GM12878 (cell line): ENCODE data around the gene C8G. TPM values are rescaled to one million over a fixed set of nuclear protein-coding genes. Genes with fewer than 3 reads are reported as not detected.

Experiments used
- ATAC-seq: fragments of 200-7000 bp; cut with Tn5 transposase; 3 replicates; pipeline ENCODE4 v1.9.1; 2020; ENCODE audit warnings: mild to moderate bottlenecking, moderate library complexity
- BruUV-seq: library from RNA; stranded (reverse); fragments of 400-500 nt; replicated peaks from 2 replicates; lab custom pipeline; 2021; lab: Mats Ljungman, UMichigan
- CTCF ChIA-PET: fragments of 300-600 bp; sonication (Branson Sonifier 250); formaldehyde crosslinking; extraction: SDS; loops from one replicate; lab custom pipeline; 2021; ENCODE audit warnings: inconsistent platforms; lab: Yijun Ruan, JAX
- POLR2A ChIA-PET: fragments of 350-600 bp; formaldehyde crosslinking; extraction: SDS; loops from one replicate; lab custom pipeline; 2021; ENCODE audit warnings: inconsistent platforms; lab: Charles Lee
- RAD21 ChIA-PET: fragments of 300-600 bp; sonication (Branson Sonifier 250); formaldehyde crosslinking; loops from one replicate; lab custom pipeline; 2023; ENCODE audit warnings: antibody characterized with exemption; ENCODE audit not compliant: unreplicated experiment; lab: Charles Lee
- SMC1A ChIA-PET: fragments of 300-600 bp; sonication (Branson Sonifier 250); formaldehyde crosslinking; loops from one replicate; lab custom pipeline; 2023; ENCODE audit not compliant: unreplicated experiment, uncharacterized antibody; lab: Charles Lee
- DNase-seq: peaks from one replicate; pipeline ENCODE4 v3.0.0-alpha.2; 2011; ENCODE audit warnings: low read depth, low spot score
- FAIRE-seq: peaks from 3 replicates; lab custom pipeline; 2011; peaks lifted over from hg19 to GRCh38; lab: Jason Lieb, UNC
- H2AFZ ChIP-seq: 2 replicates; pipeline ENCODE4 v1.6.0; 2011; ENCODE audit warnings: low read depth, low read length, control low read depth; ENCODE audit not compliant: control insufficient read depth
- H3K27ac ChIP-seq: 2 replicates; pipeline ENCODE4 v1.5.1; 2011; ENCODE audit warnings: control low read depth; ENCODE audit not compliant: control insufficient read depth, insufficient read depth
- H3K27me3 ChIP-seq, 2 experiments: replicated peaks in 1 of 2; 2 replicates each; pipeline versions ENCODE4 v1.6.0 to v1.6.1; 2011; ENCODE audit warnings: low read length in 1 of 2; ENCODE audit not compliant: control insufficient read depth in 2 of 2, insufficient read depth in 2 of 2
- H3K36me3 ChIP-seq, 2 experiments: 2 replicates each; pipeline ENCODE4 v1.5.1; 2011; ENCODE audit warnings: low read length in 1 of 2; ENCODE audit not compliant: control insufficient read depth in 2 of 2, insufficient read depth in 2 of 2
- H3K4me1 ChIP-seq: 2 replicates; pipeline ENCODE4 v1.6.1; 2011; ENCODE audit warnings: mild to moderate bottlenecking, low read length, moderate library complexity, mixed read lengths; ENCODE audit not compliant: control insufficient read depth, insufficient read depth
- H3K4me2 ChIP-seq: 2 replicates; pipeline ENCODE4 v1.6.0; 2011; ENCODE audit warnings: control low read depth; ENCODE audit not compliant: control insufficient read depth, insufficient read depth
- H3K4me3 ChIP-seq: fragments of 200-600 bp; sonication (generic); 2 replicates; pipeline ENCODE4 v1.5.1; 2016
- H3K79me2 ChIP-seq: 2 replicates; pipeline ENCODE4 v1.6.0; 2011; ENCODE audit warnings: low read length; ENCODE audit not compliant: control insufficient read depth, insufficient read depth
- H3K9ac ChIP-seq: 2 replicates; pipeline ENCODE4 v1.8.0; 2011; ENCODE audit warnings: low read length, control low read depth, mixed read lengths; ENCODE audit not compliant: control insufficient read depth, insufficient read depth
- H3K9me3 ChIP-seq: replicated peaks from 3 replicates; pipeline ENCODE4 v1.5.1; 2011; ENCODE audit warnings: mild to moderate bottlenecking, low read length; ENCODE audit not compliant: control insufficient read depth, insufficient read depth
- H4K20me1 ChIP-seq: 2 replicates; pipeline ENCODE4 v1.6.0; 2011; ENCODE audit not compliant: control insufficient read depth, insufficient read depth
- CBX3 ChIP-seq: fragments of 200-600 bp; sonication (generic); IDR thresholded peaks from 2 replicates; pipeline ENCODE4 v1.6.1; 2016; ENCODE audit warnings: low read depth, borderline replicate concordance
- E2F8 ChIP-seq: fragments of 450-650 bp; IDR thresholded peaks from 2 replicates; pipeline ENCODE4 v1.6.1; 2018; ENCODE audit warnings: mild to moderate bottlenecking, low read depth, moderate library complexity; ENCODE audit not compliant: partially characterized antibody
- IRF4 ChIP-seq: IDR thresholded peaks from 2 replicates; pipeline ENCODE4 v1.6.1; 2011; ENCODE audit warnings: low read depth, low read length
- LARP7 ChIP-seq: fragments of 450-650 bp; IDR thresholded peaks from 2 replicates; pipeline ENCODE4 v1.6.1; 2017; ENCODE audit warnings: mild to moderate bottlenecking
- MYB ChIP-seq: fragments of 150-350 bp; IDR thresholded peaks from 2 replicates; pipeline ENCODE4 v1.6.1; 2014; ENCODE audit warnings: mild to moderate bottlenecking, low read depth, low read length, borderline replicate concordance
- WRNIP1 ChIP-seq: IDR thresholded peaks from 2 replicates; pipeline ENCODE4 v1.6.1; 2011; ENCODE audit warnings: low read depth, low read length, improper control_type of control experiment, borderline replicate concordance
- WGBS: methylation state at CpG from one replicate; pipeline ENCODE4 v1.1.6; 2016; ENCODE audit warnings: low lambda C conversion rate; ENCODE audit not compliant: insufficient replicate concordance, insufficient coverage; ENCODE audit errors: missing lambda C conversion rate; 5-methylcytosine and 5-hydroxymethylcytosine counted together
- in situ Hi-C: fragments of 300-500 bp; cut with MboI; formaldehyde crosslinking; loops from 9 replicates; pipeline ENCODE4 v1.14.3; 2018; ENCODE audit warnings: mixed read lengths
- intact Hi-C: fragments of 100-400 bp; cut with micrococcal nuclease; formaldehyde crosslinking; loops from one replicate; pipeline ENCODE4 v1.14.2; 2022; ENCODE audit not compliant: unreplicated experiment
- polyA plus RNA-seq, 11 experiments: library from polyadenylated mRNA; depleted of rRNA in 4 of 11; unstranded in 6 of 11; stranded (reverse) in 5 of 11; fragments of >200 nt; fragmentation: Nextera tagmentation in 4 of 11; fragmentation: Illumina TruSeq in 1 of 11; extraction: Ambion mirVana in 4 of 11; extraction: Trizol in 1 of 11; gene quantifications; 1 replicate in 1 of 11; 2 replicates in 10 of 11; pipeline versions ENCODE4 v1.2.1 to v1.2.3, GENCODE V29; 2011 to 2016; ENCODE audit warnings: inconsistent platforms in 2 of 11, missing spikeins in 2 of 11, low read depth in 1 of 11
- total RNA-seq, 4 experiments: library from RNA; depleted of rRNA in 3 of 4; stranded (reverse); fragments of >200 nt in 3 of 4; fragmentation: Illumina TruSeq in 1 of 4; extraction: Trizol in 1 of 4; gene quantifications; 2 replicates each; pipeline versions ENCODE4 v1.2.1 to v1.2.3, GENCODE V29; 2013 to 2021

Gene C8G
- total and polyA plus RNA-seq, 10 of the 15 experiments (the other 5 are each of a cell fraction or from before 2014, with no cell fraction given) = 0.26 to 0.69 (median 0.50) TPM; not detected in 7

DNA sequence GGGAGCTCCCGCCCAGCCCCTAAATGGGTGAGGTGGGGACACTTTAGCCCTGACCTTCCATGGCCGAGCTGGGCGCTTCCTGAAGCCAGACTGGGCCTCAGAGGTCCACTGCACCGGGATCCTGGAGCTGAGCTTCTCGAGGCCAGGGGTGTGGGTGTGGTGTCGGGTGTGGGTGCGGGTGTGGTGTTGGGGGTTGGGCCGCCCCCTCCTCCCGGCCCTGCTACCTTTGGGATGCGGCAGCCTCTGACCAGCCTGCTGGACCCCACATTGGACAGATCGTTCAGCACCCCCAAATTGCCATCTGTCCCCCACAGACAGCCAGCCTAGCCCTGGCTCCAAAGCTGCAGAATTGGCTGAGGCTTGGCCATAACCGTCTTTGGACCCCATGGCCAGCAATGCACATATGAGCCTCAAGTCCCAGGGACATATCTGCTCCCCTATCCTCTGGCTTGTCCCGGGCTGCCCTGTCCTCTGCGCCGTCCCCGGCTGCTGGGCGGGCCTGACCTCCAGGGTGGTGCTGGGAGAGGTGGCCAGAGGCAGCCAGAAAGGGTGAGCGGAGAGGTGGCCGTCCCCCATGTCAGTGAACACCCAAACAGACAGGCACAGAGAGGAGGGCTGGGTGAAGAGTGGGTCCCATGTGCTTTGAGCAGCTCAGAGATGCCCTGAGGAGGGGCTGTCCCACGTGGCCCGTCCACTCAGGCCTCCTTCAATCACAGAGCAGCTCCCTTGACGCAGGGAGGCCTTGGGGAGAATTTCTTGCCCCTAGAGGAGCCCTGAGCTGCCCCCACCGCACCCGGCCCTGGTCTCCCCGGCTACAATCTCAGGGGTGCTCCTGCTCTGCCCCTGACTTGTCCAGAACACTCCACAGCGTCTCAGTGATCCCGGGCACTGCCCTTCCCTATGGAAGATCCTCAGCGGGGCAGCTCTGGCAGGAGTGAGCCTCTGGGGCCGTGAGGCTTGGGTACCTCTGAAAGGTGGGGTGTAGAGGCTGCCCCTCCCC is 28.9 kb downstream of the C8G start:
- H3K9ac ChIP-seq = no peak overlapping the region
- H3K4me2 ChIP-seq = no peak overlapping the region
- ChIA-PET CTCF (interaction anchor here (2.9 kb wide), 1 partner anchor 61 kb away, joined by 11 read pairs; no protein-coding TSS in a partner anchor), SMC1A (no interaction called here)
- FAIRE-seq (no peak), ATAC-seq (no peak)
- in situ Hi-C loops (no loop called here), intact Hi-C loops (no loop called here)
- no TSS peak for BruUV-seq
- no peaks in the 10 kb centered on the region for H3K79me2 ChIP-seq
- 27% methylated on average over 28 of the region's 29 CpGs for WGBS
- no peaks in the 10 kb centered on the region for H3K36me3 ChIP-seq
- TF ChIP-seq E2F8 = no peak
- no peak for TF ChIP-seq LARP7
- TF ChIP-seq IRF4 = no peak
- TF ChIP-seq MYB = no peak
- no peak for TF ChIP-seq CBX3
- TF ChIP-seq WRNIP1 = no peak
- TF ChIP-seq, all 136 proteins: peak for 0
- Histone ChIP-seq H3K4me3 (no peak overlapping the region), H3K27ac (no peak overlapping the region), H3K9me3 (no peaks in the 10 kb centered on the region), H3K27me3 (no peaks in the 10 kb centered on the region; a peak in 2 of 4 replicates), H4K20me1 (no peaks in the 10 kb centered on the region), H3K4me1 (no peaks in the 10 kb centered on the region), H2AFZ (no peak overlapping the region)
- POLR2A ChIA-PET = no interaction called here
- DNase-seq = no peak
- RAD21 ChIA-PET = interaction anchor here (0.8 kb wide), 1 partner anchor 61 kb away, joined by 3 read pairs; no protein-coding TSS in a partner anchor
